Astrocyte (in vitro differentiated cells and primary cell): ENCODE results near the gene LRP10.

Experiments
- CTCF ChIP-seq: IDR thresholded peaks from 2 replicates; pipeline ENCODE4 v1.5.1; 2011; ENCODE audit warnings: low read depth, mild to moderate bottlenecking, inconsistent platforms, low read length, moderate library complexity; ENCODE audit not compliant: insufficient read depth
- EZH2 ChIP-seq: IDR thresholded peaks from 2 replicates; pipeline ENCODE4 v1.6.1; 2012; ENCODE audit warnings: mild to moderate bottlenecking, low read length, inconsistent platforms; ENCODE audit not compliant: insufficient read depth

- TF ChIP-seq CTCF (no peak), EZH2 (no peak)
These were observed 25.5 kb upstream of the LRP10 start for GRCh38 chr14:22845821-22846625.
